ENCODE results near the gene ADGRV1. TPM values are rescaled to one million over a fixed set of nuclear protein-coding genes. Genes with fewer than 3 reads are reported as not detected.

The ADGRV1 gene
- total and polyA plus RNA-seq, 2 experiments from 2014 or later, result 15.5 to 19.6 TPM

DNA sequence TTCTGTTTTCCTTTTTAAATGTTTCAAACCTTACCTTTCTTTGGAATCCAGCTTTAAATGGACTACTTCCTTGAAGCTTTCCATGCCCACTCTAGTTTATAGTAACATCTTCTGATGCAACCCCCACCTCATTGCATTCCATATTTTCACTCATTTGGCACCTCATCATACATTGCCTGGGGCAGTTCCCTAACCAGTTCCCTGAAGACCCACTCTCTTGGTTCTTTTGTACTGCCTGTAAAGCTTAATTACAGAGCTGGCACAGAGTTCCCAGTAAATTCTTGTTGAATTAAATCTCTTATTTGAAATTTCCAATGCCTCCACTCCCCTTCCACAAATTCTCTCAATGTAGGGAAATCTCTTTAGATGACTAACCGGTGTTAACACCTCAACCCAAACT is 567.3 kb downstream of the ADGRV1 start:
- no peaks in the 10 kb centered on the region for H3K9me3 ChIP-seq (ENCODE audit: low read depth)
- TF ChIP-seq, protein P1, sequence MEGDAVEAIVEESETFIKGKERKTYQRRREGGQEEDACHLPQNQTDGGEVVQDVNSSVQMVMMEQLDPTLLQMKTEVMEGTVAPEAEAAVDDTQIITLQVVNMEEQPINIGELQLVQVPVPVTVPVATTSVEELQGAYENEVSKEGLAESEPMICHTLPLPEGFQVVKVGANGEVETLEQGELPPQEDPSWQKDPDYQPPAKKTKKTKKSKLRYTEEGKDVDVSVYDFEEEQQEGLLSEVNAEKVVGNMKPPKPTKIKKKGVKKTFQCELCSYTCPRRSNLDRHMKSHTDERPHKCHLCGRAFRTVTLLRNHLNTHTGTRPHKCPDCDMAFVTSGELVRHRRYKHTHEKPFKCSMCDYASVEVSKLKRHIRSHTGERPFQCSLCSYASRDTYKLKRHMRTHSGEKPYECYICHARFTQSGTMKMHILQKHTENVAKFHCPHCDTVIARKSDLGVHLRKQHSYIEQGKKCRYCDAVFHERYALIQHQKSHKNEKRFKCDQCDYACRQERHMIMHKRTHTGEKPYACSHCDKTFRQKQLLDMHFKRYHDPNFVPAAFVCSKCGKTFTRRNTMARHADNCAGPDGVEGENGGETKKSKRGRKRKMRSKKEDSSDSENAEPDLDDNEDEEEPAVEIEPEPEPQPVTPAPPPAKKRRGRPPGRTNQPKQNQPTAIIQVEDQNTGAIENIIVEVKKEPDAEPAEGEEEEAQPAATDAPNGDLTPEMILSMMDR (IDR thresholded peaks at IDR 0.05; ENCODE audit: low read depth, low read length), result no peak
- no peak overlapping the region for H3K27ac ChIP-seq
- DNase-seq (ENCODE audit: low read depth in 1 of 2, low spot score in 1 of 2), result no peak
- H3K4me1 ChIP-seq (ENCODE audit: low read depth), result no peaks in the 10 kb centered on the region
- no peaks in the 10 kb centered on the region for H3K36me3 ChIP-seq
- H3K27me3 ChIP-seq, result no peaks in the 10 kb centered on the region
- no peak overlapping the region for H3K4me3 ChIP-seq

DNA sequence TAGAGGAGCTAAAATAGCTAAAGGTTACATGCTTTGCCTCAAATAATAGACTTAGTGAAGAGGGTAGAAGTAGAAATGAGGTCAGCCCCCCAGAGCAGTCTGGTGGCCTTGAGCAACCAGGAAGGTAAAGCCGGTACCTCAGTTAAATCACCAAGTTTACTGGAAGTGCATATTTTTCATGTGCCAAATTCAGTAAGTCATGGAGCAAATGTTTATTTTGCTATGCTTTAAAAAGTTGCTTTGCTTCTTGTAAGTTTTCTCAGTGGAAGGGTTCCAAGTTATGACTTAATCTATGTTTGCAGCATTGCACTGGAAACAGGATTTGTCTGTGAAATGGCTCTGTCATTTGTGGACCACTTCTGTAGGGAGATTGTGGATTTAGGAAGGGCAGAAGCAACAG is 567.9 kb downstream of the ADGRV1 start:
- H3K9me3 ChIP-seq (ENCODE audit: low read depth), result no peaks in the 10 kb centered on the region
- no peak overlapping the region for H3K4me3 ChIP-seq
- no peaks in the 10 kb centered on the region for H3K4me1 ChIP-seq (ENCODE audit: low read depth)
- TF ChIP-seq, protein P1 (IDR thresholded peaks at IDR 0.05; ENCODE audit: low read depth, low read length), result no peak
- DNase-seq (ENCODE audit: low read depth in 1 of 2, low spot score in 1 of 2), result peak in 1 of 2 donors; percentile 70
- H3K27me3 ChIP-seq, result no peaks in the 10 kb centered on the region
- H3K27ac ChIP-seq, result no peak overlapping the region
- H3K36me3 ChIP-seq, result no peaks in the 10 kb centered on the region

DNA sequence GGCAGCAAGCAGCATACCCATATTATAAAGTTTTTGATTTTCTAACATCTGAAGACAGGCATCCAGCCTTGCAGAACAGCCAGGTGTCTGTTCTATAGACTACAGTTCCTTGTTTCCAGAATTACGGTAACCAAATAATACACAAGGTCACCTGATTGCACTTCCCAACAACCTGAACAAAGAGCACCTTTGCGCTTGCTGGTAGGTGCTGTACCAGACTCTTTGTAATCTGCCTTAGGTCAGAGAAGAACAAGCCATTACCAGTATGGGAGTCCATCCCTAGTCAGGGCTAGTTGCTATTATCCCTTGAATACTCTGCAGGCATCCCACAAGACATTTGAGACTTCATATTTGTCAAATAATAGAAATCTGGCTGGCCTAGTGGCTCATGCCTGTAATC is 568.3 kb downstream of the ADGRV1 start:
- TF ChIP-seq, protein P1 (IDR thresholded peaks at IDR 0.05; ENCODE audit: low read depth, low read length), result no peak
- Histone ChIP-seq H3K27ac (no peak overlapping the region), H3K9me3 (ENCODE audit: low read depth) (no peaks in the 10 kb centered on the region), H3K4me1 (ENCODE audit: low read depth) (no peaks in the 10 kb centered on the region), H3K27me3 (no peaks in the 10 kb centered on the region), H3K36me3 (no peaks in the 10 kb centered on the region), H3K4me3 (no peak overlapping the region)
- no peak for DNase-seq (ENCODE audit: low read depth in 1 of 2, low spot score in 1 of 2)

DNA sequence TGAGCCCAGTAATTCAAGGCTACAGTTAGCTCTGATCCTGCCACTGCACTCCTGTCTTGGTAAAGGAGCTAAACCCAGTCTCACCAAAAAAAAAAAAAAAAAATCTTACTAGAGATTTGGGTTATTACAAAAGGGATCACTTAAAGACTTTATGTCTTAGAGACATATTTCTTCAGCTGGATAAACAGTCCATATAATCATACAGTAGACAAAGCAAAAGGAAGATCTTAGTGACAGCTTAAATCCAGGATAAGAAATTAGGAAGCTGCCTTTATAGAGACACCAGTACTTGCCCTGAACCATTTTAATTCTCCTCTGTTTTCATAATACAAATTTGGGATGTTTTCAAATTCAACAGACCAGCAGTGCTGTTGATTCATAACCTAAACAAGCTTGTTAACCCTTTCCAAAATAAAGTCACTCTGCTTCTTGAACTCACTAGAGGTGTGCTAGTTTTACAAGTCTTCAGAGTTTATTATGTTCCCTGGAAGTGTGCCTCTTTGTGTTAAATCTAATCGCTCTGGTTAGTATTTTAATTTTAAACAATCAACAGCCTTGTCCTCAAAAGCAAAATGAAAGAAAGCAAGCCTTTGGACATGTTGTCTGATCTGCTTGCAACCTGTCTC is 569.0 kb downstream of the ADGRV1 start:
- H3K27ac ChIP-seq, result no peak overlapping the region
- no peaks in the 10 kb centered on the region for H3K9me3 ChIP-seq (ENCODE audit: low read depth)
- no peak overlapping the region for H3K4me3 ChIP-seq
- no peaks in the 10 kb centered on the region for H3K27me3 ChIP-seq
- H3K4me1 ChIP-seq (ENCODE audit: low read depth), result no peaks in the 10 kb centered on the region
- TF ChIP-seq, protein P1 (IDR thresholded peaks at IDR 0.05; ENCODE audit: low read depth, low read length), result no peak
- H3K36me3 ChIP-seq, result no peaks in the 10 kb centered on the region
- DNase-seq (ENCODE audit: low read depth in 1 of 2, low spot score in 1 of 2), result no peak

DNA sequence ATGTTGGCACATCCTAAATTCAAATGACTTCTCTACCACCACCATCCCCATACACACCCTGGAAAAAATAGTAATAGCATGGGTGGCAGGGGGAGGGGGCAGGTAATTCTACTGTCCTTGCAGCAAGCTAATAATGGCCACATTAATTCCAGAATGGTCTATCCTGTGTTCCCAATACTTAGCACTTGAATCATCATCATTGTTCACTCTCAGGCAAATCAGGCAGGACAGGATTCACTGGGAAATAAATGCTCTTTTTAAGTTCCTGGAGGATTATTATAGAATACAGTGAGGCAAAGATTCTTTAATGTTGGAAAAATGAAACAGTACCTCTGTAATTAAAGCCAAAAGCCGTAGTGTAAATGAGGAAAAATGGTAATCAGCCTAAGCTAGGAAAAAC is 570.0 kb downstream of the ADGRV1 start:
- no peak overlapping the region for H3K4me3 ChIP-seq
- no peak for DNase-seq (ENCODE audit: low read depth in 1 of 2, low spot score in 1 of 2)
- H3K27ac ChIP-seq, result no peak overlapping the region
- H3K36me3 ChIP-seq, result no peaks in the 10 kb centered on the region
- no peaks in the 10 kb centered on the region for H3K4me1 ChIP-seq (ENCODE audit: low read depth)
- TF ChIP-seq, protein P1 (IDR thresholded peaks at IDR 0.05; ENCODE audit: low read depth, low read length), result no peak
- H3K27me3 ChIP-seq, result no peaks in the 10 kb centered on the region
- H3K9me3 ChIP-seq (ENCODE audit: low read depth), result no peaks in the 10 kb centered on the region
